GM21367 (cell line): Measurements from ENCODE around the gene NPEPPS.
"Not testable (repeated sequence)": the region's sequence is repeated elsewhere in the genome, so short reads cannot be mapped to it uniquely, and the experiment has no call there.

Source experiments
- ATAC-seq: cut with Tn5 transposase; IDR thresholded peaks from one replicate; pipeline ENCODE4 v1.9.1; 2021; ENCODE audit not compliant: unreplicated experiment

Gene NPEPPS

GRCh38 chr17:47560517-47561043 lies 29.7 kb downstream of the NPEPPS start:
- ATAC-seq = not testable (repeated sequence)

- not testable (repeated sequence) for ATAC-seq
These were observed 30.9 kb downstream of the NPEPPS start for GRCh38 chr17:47561698-47562405.

- ATAC-seq = not testable (repeated sequence)
These were observed 31.4 kb downstream of the NPEPPS start for GRCh38 chr17:47562406-47562705.

- ATAC-seq = not testable (repeated sequence)
These were observed 36.4 kb downstream of the NPEPPS start for GRCh38 chr17:47567261-47567660.

- ATAC-seq = not testable (repeated sequence)
These were observed 41.7 kb downstream of the NPEPPS start for GRCh38 chr17:47572561-47572960.

- not testable (repeated sequence) for ATAC-seq
These were observed 51.5 kb downstream of the NPEPPS start for GRCh38 chr17:47582416-47582815.

- ATAC-seq = not testable (repeated sequence)
These were observed 55.6 kb downstream of the NPEPPS start for GRCh38 chr17:47586378-47587055.

- ATAC-seq = not testable (repeated sequence)
These were observed 62.6 kb downstream of the NPEPPS start for GRCh38 chr17:47593522-47593921.

- ATAC-seq = no peak
These were observed 73.1 kb downstream of the NPEPPS start for GRCh38 chr17:47603830-47604597.

GRCh38 chr17:47604598-47604927 lies 73.7 kb downstream of the NPEPPS start:
- ATAC-seq = no peak

GRCh38 chr17:47605011-47605410 lies 74.1 kb downstream of the NPEPPS start:
- no peak for ATAC-seq

GRCh38 chr17:47607481-47607880 lies 76.6 kb downstream of the NPEPPS start:
- no peak for ATAC-seq

- ATAC-seq = no peak
These were observed 80.8 kb downstream of the NPEPPS start for GRCh38 chr17:47611372-47612350.

- no peak for ATAC-seq
These were observed 85.0 kb downstream of the NPEPPS start for GRCh38 chr17:47615766-47616424.

GRCh38 chr17:47618410-47618809 lies 87.5 kb downstream of the NPEPPS start:
- no peak for ATAC-seq

GRCh38 chr17:47620503-47621245 lies 89.8 kb downstream of the NPEPPS start:
- ATAC-seq = no peak

- no peak for ATAC-seq
These were observed 90.6 kb downstream of the NPEPPS start for GRCh38 chr17:47621293-47622179.

GRCh38 chr17:47622180-47622549 lies 91.3 kb downstream of the NPEPPS start:
- no peak for ATAC-seq

GRCh38 chr17:47624727-47625068 lies 93.8 kb downstream of the NPEPPS start:
- ATAC-seq = no peak
